ENCODE results near the gene RHOA. TPM values are rescaled to one million over a fixed set of nuclear protein-coding genes. Genes with fewer than 3 reads are reported as not detected.

RHOA gene
- total RNA-seq, 1 donor from 2014 or later, result 601 TPM

DNA sequence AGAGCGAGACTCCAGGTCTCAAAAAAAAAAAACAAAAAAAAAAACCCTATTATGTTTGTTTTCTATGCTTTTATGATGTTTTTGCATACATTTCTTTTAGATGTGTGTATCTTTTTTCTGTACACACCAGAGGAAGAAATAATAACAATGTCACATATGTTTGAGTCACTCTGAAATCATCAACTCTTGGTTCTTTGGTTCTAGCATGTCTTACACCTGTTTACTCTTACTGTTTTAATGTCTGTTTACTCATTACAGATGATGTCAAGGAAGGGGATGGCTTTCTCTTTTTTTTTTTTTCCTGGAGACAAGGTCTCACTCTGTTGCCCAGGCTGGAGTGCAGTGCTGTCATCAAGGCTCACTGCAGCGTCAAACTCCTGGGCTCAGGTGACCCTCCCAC, 24.1 kb downstream of the RHOA start:
- peaks cover 9% of the 10 kb centered on the region for H3K36me3 ChIP-seq
- no peaks in the 10 kb centered on the region for H3K9me3 ChIP-seq
- peaks cover 73% of the 10 kb centered on the region for H3K4me1 ChIP-seq
- H3K27ac ChIP-seq, result no peak overlapping the region
- TF ChIP-seq, protein P1, sequence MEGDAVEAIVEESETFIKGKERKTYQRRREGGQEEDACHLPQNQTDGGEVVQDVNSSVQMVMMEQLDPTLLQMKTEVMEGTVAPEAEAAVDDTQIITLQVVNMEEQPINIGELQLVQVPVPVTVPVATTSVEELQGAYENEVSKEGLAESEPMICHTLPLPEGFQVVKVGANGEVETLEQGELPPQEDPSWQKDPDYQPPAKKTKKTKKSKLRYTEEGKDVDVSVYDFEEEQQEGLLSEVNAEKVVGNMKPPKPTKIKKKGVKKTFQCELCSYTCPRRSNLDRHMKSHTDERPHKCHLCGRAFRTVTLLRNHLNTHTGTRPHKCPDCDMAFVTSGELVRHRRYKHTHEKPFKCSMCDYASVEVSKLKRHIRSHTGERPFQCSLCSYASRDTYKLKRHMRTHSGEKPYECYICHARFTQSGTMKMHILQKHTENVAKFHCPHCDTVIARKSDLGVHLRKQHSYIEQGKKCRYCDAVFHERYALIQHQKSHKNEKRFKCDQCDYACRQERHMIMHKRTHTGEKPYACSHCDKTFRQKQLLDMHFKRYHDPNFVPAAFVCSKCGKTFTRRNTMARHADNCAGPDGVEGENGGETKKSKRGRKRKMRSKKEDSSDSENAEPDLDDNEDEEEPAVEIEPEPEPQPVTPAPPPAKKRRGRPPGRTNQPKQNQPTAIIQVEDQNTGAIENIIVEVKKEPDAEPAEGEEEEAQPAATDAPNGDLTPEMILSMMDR (IDR thresholded peaks at IDR 0.05), result no peak
- no peak for DNase-seq
- no peak overlapping the region for H3K4me3 ChIP-seq
- intact Hi-C loops (cut with DNase I), result no loop called here
- H3K27me3 ChIP-seq (ENCODE audit: low read depth), result no peaks in the 10 kb centered on the region
- ATAC-seq, result no peak

GRCh38 chr3:49386056-49386756, 25.6 kb downstream of the RHOA start:
- DNase-seq, result no peak
- no peaks in the 10 kb centered on the region for H3K9me3 ChIP-seq
- peak; percentile 55 to 68 for ATAC-seq
- H3K4me3 ChIP-seq, result no peak overlapping the region
- H3K27me3 ChIP-seq (ENCODE audit: low read depth), result no peaks in the 10 kb centered on the region
- intact Hi-C loops (cut with DNase I), result no loop called here
- H3K4me1 ChIP-seq, result peaks cover 77% of the 10 kb centered on the region
- peak overlapping the region; percentile 48 for H3K27ac ChIP-seq
- H3K36me3 ChIP-seq, result peaks cover 9% of the 10 kb centered on the region
- TF ChIP-seq, protein P1 (IDR thresholded peaks at IDR 0.05), result no peak

DNA sequence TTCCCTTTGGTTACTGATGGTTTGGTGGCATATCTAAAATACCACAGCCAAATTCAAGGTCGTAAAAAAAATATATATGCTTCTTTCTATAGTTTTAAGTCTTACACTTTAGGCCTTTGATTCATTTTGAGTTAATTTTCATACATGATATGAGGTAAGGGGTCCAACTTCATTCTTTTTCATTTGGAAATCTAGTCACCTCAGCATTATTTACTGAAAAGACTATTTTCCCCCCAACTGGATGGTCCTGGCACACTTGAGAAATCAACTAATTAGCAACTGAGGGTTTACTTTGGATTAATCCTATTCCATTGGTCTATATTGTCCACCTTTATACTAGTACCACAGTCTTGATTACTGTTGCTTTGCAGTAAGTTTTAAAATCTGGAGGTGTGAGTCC, 26.2 kb downstream of the RHOA start:
- Histone ChIP-seq H3K27ac (no peak overlapping the region), H3K4me1 (peaks cover 74% of the 10 kb centered on the region), H3K36me3 (peaks cover 9% of the 10 kb centered on the region), H3K4me3 (no peak overlapping the region), H3K27me3 (ENCODE audit: low read depth) (no peaks in the 10 kb centered on the region), H3K9me3 (no peaks in the 10 kb centered on the region)
- intact Hi-C loops (cut with DNase I), result no loop called here
- no peak for DNase-seq
- TF ChIP-seq, protein P1 (IDR thresholded peaks at IDR 0.05), result no peak
- ATAC-seq, result no peak

GRCh38 chr3:49383387-49383786, 28.4 kb downstream of the RHOA start:
- Histone ChIP-seq H3K27me3 (ENCODE audit: low read depth) (no peaks in the 10 kb centered on the region), H3K4me1 (peaks cover 81% of the 10 kb centered on the region), H3K27ac (no peak overlapping the region), H3K36me3 (peaks cover 4% of the 10 kb centered on the region), H3K9me3 (no peaks in the 10 kb centered on the region), H3K4me3 (no peak overlapping the region)
- ATAC-seq (no peak), DNase-seq (no peak)
- intact Hi-C loops (cut with DNase I), result no loop called here
- TF ChIP-seq, protein P1 (IDR thresholded peaks at IDR 0.05), result no peak

DNA sequence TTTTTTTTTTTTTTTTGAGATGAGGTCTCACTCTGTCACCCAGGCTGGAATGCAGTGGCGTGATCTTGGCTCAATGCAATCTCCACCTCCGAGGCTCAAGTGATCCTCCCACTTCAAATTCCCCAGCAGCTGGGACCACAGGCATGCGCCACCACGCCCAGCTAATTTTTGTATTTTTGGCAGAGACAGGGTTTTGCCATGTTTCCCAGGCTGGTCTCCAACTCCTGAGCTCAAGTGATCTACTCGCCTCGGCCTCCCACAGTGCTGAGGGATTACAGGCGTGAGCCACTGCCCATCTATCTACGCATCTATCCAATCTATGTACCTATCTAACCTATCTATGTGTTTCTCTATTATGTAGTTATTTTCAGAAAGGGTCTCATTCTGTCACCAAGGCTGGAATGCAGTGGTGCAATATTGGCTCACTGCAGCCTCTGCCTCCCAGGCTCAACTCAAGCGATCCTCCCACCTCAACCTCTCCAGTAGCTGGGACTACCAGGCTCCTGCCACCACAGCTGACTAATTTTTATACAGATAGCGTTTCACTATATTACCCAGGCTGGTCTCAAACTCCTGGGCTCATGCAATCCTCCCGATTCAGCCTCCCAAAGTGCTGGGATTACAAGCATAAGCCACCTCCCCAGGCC, 33.4 kb downstream of the RHOA start:
- ATAC-seq (peak; percentile 90 to 92), DNase-seq (peak; percentile 70)
- H3K4me3 ChIP-seq, result no peak overlapping the region
- H3K4me1 ChIP-seq, result peaks cover 53% of the 10 kb centered on the region
- peaks cover 23% of the 10 kb centered on the region for H3K36me3 ChIP-seq
- peak overlapping the region; percentile 34 for H3K27ac ChIP-seq
- intact Hi-C loops (cut with DNase I), result no loop called here
- TF ChIP-seq, protein P1 (IDR thresholded peaks at IDR 0.05), result no peak
- no peaks in the 10 kb centered on the region for H3K9me3 ChIP-seq
- no peaks in the 10 kb centered on the region for H3K27me3 ChIP-seq (ENCODE audit: low read depth)

Data from lower lobe of right lung (tissue), 2 donors.